Superior temporal gyrus (tissue), 1 donor: ENCODE measurements around the gene WNT5B.

Experiments
- DNase-seq: peaks from one replicate; pipeline ENCODE4 v3.0.0-alpha.2; 2016; ENCODE audit errors: extremely low spot score

The WNT5B gene

GRCh38 chr12:1650978-1651361 lies 21.9 kb downstream of the WNT5B start:
- no peak for DNase-seq

GRCh38 chr12:1651946-1652345 lies 22.9 kb downstream of the WNT5B start:
- DNase-seq, result no peak

- no peak for DNase-seq
Measured at GRCh38 chr12:1655225-1655788, 26.3 kb downstream of the WNT5B start.

GRCh38 chr12:1656902-1657301 lies 27.9 kb downstream of the WNT5B start:
- DNase-seq, result no peak

GRCh38 chr12:1657688-1658087 lies 28.7 kb downstream of the WNT5B start:
- DNase-seq, result no peak

- DNase-seq, result peak; percentile 83
Measured at GRCh38 chr12:1660304-1661187, 31.5 kb downstream of the WNT5B start.

- peak; percentile 90 for DNase-seq
Measured at GRCh38 chr12:1661553-1662335, 32.7 kb downstream of the WNT5B start.

GRCh38 chr12:1662761-1663439 lies 33.9 kb downstream of the WNT5B start:
- no peak for DNase-seq

GRCh38 chr12:1663440-1664132 lies 34.6 kb downstream of the WNT5B start:
- no peak for DNase-seq

GRCh38 chr12:1665366-1665765 lies 36.3 kb downstream of the WNT5B start:
- DNase-seq, result no peak

- DNase-seq, result no peak
Measured at GRCh38 chr12:1666215-1666614, 37.2 kb downstream of the WNT5B start.

GRCh38 chr12:1666685-1667162 lies 37.7 kb downstream of the WNT5B start:
- no peak for DNase-seq

GRCh38 chr12:1668833-1669543 lies 40.0 kb downstream of the WNT5B start:
- no peak for DNase-seq

GRCh38 chr12:1670358-1671268 lies 41.6 kb downstream of the WNT5B start:
- no peak for DNase-seq

- no peak for DNase-seq
Measured at GRCh38 chr12:1676043-1676442, 47.0 kb downstream of the WNT5B start.

- DNase-seq, result no peak
Measured at GRCh38 chr12:1680804-1681492, 51.9 kb downstream of the WNT5B start.

GRCh38 chr12:1681493-1681807 lies 52.4 kb downstream of the WNT5B start:
- DNase-seq, result no peak

- DNase-seq, result no peak
Measured at GRCh38 chr12:1688086-1688710, 59.2 kb downstream of the WNT5B start.
